HL-60 (cell line): ENCODE data around the gene TOPAZ1.

Experiments
- CTCF ChIP-seq: IDR thresholded peaks from one replicate; pipeline ENCODE4 v1.5.1; 2011; ENCODE audit warnings: low read length, control low read depth, inconsistent platforms; ENCODE audit not compliant: insufficient read depth
- GABPA ChIP-seq: IDR thresholded peaks from 2 replicates; pipeline ENCODE4 v1.6.1; 2012; ENCODE audit warnings: low read depth
- POLR2AphosphoS5 ChIP-seq: IDR thresholded peaks from 2 replicates; pipeline ENCODE4 v1.6.1; 2012; ENCODE audit warnings: low read depth
- SPI1 ChIP-seq: IDR thresholded peaks from 2 replicates; pipeline ENCODE4 v1.6.1; 2012; ENCODE audit warnings: low read depth, mild to moderate bottlenecking, borderline replicate concordance
- TF ChIP-seq, protein P1 (sequence below): IDR thresholded peaks from 2 replicates; pipeline ENCODE4 v1.6.1; 2012; ENCODE audit warnings: low read depth; ENCODE audit not compliant: insufficient replicate concordance

DNA sequence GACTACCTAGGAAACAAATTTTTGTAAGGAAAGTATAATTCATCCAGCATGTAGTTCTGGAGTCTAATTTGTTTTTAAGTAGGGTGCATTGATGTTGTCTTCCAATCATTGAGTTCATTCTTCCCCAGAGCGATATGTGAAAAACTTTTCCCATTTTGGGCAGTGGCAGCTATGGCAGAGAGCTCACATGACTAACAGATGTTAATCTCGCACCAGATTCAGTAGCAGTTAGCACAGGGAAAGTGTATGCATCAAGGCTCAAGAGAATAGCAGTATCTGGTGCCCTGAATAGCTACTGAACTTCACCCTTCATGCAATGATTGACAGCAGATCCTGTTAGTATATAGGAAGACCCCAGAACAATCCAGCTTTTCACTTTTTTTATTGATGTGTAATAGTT lies 50.6 kb downstream of the TOPAZ1 start:
- TF ChIP-seq CTCF: no peak
- TF ChIP-seq POLR2AphosphoS5: no peak
- TF ChIP-seq, protein P1, sequence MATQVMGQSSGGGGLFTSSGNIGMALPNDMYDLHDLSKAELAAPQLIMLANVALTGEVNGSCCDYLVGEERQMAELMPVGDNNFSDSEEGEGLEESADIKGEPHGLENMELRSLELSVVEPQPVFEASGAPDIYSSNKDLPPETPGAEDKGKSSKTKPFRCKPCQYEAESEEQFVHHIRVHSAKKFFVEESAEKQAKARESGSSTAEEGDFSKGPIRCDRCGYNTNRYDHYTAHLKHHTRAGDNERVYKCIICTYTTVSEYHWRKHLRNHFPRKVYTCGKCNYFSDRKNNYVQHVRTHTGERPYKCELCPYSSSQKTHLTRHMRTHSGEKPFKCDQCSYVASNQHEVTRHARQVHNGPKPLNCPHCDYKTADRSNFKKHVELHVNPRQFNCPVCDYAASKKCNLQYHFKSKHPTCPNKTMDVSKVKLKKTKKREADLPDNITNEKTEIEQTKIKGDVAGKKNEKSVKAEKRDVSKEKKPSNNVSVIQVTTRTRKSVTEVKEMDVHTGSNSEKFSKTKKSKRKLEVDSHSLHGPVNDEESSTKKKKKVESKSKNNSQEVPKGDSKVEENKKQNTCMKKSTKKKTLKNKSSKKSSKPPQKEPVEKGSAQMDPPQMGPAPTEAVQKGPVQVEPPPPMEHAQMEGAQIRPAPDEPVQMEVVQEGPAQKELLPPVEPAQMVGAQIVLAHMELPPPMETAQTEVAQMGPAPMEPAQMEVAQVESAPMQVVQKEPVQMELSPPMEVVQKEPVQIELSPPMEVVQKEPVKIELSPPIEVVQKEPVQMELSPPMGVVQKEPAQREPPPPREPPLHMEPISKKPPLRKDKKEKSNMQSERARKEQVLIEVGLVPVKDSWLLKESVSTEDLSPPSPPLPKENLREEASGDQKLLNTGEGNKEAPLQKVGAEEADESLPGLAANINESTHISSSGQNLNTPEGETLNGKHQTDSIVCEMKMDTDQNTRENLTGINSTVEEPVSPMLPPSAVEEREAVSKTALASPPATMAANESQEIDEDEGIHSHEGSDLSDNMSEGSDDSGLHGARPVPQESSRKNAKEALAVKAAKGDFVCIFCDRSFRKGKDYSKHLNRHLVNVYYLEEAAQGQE: no peak
- no peak for TF ChIP-seq GABPA
- TF ChIP-seq SPI1: no peak
